ENCODE measurements around the gene SH3RF2. TPM values are rescaled to one million over a fixed set of nuclear protein-coding genes. Genes with fewer than 3 reads are reported as not detected.

Gene SH3RF2
- total and polyA plus RNA-seq, 4 donors = 1.0 to 10.5 (median 4.9) TPM

DNA sequence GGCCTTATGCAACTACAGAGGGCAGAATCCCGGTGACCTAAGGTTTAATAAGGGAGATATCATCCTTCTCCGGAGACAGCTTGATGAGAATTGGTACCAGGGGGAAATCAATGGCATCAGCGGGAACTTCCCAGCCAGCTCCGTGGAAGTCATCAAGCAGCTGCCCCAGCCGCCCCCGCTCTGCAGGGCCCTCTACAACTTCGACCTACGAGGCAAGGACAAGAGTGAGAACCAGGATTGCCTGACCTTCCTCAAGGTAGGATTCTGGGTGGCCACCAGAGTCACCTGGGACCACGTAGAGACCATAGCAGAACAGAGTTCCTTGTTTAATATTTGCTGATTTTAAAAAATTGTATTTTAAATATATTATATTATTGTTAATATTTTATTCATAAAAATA lies 63.7 kb downstream of the SH3RF2 start:
- Histone ChIP-seq H3K4me3 (ENCODE audit: low read depth in 1 of 3, low read length in 3 of 3) (no peak overlapping the region), H3K36me3 (ENCODE audit: control insufficient read depth in 4 of 4, insufficient read depth in 3 of 4, low read depth in 1 of 4, low read length in 3 of 4) (peaks cover 0 to 5% (median 0%) of the 10 kb centered on the region in 4 donors), H3K9me3 (ENCODE audit: control insufficient read depth in 4 of 4, low read length in 3 of 4) (no peaks in the 10 kb centered on the region), H3K27ac (ENCODE audit: low read depth in 1 of 2, low read length in 2 of 2) (no peak overlapping the region), H3K9ac (ENCODE audit: low read depth in 1 of 2, low read length in 2 of 2) (no peak overlapping the region), H3K4me1 (ENCODE audit: control insufficient read depth in 4 of 4, insufficient read depth in 4 of 4, low read length in 3 of 4) (peaks cover 0 to under 1% (median 0%) of the 10 kb centered on the region in 4 donors), H3K27me3 (ENCODE audit: control insufficient read depth in 4 of 4, insufficient read depth in 4 of 4, low read length in 3 of 4) (no peaks in the 10 kb centered on the region)
- TF ChIP-seq FOXA1 (IDR thresholded peaks at IDR 0.05) (no peak), NR2F2 (IDR thresholded peaks at IDR 0.05) (no peak), RAD21 (IDR thresholded peaks at IDR 0.05) (no peak), GABPA (IDR thresholded peaks at IDR 0.05 in 1 of 2, conservative IDR thresholded peaks at IDR 0.05 in 1 of 2) (no peak), HNF4G (IDR thresholded peaks at IDR 0.05) (no peak), TAF1 (conservative IDR thresholded peaks at IDR 0.05) (no peak), YY1 (IDR thresholded peaks at IDR 0.05) (no peak), FOXA2 (IDR thresholded peaks at IDR 0.05) (no peak), HNF4A (conservative IDR thresholded peaks at IDR 0.05) (no peak), SP1 (IDR thresholded peaks at IDR 0.05) (no peak), JUND (IDR thresholded peaks at IDR 0.05) (no peak)
- TF ChIP-seq, protein P1, sequence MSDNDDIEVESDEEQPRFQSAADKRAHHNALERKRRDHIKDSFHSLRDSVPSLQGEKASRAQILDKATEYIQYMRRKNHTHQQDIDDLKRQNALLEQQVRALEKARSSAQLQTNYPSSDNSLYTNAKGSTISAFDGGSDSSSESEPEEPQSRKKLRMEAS (IDR thresholded peaks at IDR 0.05) = no peak
- TF ChIP-seq, protein P2, sequence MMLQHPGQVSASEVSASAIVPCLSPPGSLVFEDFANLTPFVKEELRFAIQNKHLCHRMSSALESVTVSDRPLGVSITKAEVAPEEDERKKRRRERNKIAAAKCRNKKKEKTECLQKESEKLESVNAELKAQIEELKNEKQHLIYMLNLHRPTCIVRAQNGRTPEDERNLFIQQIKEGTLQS (IDR thresholded peaks at IDR 0.05) = no peak
- TF ChIP-seq, protein P3, sequence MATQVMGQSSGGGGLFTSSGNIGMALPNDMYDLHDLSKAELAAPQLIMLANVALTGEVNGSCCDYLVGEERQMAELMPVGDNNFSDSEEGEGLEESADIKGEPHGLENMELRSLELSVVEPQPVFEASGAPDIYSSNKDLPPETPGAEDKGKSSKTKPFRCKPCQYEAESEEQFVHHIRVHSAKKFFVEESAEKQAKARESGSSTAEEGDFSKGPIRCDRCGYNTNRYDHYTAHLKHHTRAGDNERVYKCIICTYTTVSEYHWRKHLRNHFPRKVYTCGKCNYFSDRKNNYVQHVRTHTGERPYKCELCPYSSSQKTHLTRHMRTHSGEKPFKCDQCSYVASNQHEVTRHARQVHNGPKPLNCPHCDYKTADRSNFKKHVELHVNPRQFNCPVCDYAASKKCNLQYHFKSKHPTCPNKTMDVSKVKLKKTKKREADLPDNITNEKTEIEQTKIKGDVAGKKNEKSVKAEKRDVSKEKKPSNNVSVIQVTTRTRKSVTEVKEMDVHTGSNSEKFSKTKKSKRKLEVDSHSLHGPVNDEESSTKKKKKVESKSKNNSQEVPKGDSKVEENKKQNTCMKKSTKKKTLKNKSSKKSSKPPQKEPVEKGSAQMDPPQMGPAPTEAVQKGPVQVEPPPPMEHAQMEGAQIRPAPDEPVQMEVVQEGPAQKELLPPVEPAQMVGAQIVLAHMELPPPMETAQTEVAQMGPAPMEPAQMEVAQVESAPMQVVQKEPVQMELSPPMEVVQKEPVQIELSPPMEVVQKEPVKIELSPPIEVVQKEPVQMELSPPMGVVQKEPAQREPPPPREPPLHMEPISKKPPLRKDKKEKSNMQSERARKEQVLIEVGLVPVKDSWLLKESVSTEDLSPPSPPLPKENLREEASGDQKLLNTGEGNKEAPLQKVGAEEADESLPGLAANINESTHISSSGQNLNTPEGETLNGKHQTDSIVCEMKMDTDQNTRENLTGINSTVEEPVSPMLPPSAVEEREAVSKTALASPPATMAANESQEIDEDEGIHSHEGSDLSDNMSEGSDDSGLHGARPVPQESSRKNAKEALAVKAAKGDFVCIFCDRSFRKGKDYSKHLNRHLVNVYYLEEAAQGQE (IDR thresholded peaks at IDR 0.05) = no peak
- TF ChIP-seq, protein P4, sequence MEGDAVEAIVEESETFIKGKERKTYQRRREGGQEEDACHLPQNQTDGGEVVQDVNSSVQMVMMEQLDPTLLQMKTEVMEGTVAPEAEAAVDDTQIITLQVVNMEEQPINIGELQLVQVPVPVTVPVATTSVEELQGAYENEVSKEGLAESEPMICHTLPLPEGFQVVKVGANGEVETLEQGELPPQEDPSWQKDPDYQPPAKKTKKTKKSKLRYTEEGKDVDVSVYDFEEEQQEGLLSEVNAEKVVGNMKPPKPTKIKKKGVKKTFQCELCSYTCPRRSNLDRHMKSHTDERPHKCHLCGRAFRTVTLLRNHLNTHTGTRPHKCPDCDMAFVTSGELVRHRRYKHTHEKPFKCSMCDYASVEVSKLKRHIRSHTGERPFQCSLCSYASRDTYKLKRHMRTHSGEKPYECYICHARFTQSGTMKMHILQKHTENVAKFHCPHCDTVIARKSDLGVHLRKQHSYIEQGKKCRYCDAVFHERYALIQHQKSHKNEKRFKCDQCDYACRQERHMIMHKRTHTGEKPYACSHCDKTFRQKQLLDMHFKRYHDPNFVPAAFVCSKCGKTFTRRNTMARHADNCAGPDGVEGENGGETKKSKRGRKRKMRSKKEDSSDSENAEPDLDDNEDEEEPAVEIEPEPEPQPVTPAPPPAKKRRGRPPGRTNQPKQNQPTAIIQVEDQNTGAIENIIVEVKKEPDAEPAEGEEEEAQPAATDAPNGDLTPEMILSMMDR (IDR thresholded peaks at IDR 0.05; ENCODE audit: low read depth, low read length, missing input control) = no peak
- TF ChIP-seq, protein P5, sequence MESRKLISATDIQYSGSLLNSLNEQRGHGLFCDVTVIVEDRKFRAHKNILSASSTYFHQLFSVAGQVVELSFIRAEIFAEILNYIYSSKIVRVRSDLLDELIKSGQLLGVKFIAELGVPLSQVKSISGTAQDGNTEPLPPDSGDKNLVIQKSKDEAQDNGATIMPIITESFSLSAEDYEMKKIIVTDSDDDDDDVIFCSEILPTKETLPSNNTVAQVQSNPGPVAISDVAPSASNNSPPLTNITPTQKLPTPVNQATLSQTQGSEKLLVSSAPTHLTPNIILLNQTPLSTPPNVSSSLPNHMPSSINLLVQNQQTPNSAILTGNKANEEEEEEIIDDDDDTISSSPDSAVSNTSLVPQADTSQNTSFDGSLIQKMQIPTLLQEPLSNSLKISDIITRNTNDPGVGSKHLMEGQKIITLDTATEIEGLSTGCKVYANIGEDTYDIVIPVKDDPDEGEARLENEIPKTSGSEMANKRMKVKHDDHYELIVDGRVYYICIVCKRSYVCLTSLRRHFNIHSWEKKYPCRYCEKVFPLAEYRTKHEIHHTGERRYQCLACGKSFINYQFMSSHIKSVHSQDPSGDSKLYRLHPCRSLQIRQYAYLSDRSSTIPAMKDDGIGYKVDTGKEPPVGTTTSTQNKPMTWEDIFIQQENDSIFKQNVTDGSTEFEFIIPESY (IDR thresholded peaks at IDR 0.05) = no peak
- no peak for DNase-seq (ENCODE audit: low spot score)
- 96% methylated on average over 9 of the region's 9 CpGs for WGBS

Measured in liver (tissue), 9 donors.